ENCODE results near the gene MMP20. TPM values are rescaled to one million over a fixed set of nuclear protein-coding genes. Genes with fewer than 3 reads are reported as not detected.

The MMP20 gene
- polyA plus RNA-seq, 3 donors = not detected

- no peak for TF ChIP-seq CTCF (IDR thresholded peaks at IDR 0.05)
- H3K36me3 ChIP-seq (replicated peaks in 1 of 2; ENCODE audit: control insufficient read depth in 1 of 2, insufficient read depth in 2 of 2, low read length in 2 of 2) = no peaks in the 10 kb centered on the region
- H3K27ac Mint-ChIP-seq = no peak overlapping the region
Observed at GRCh38 chr11:102614031-102614430, 11.1 kb downstream of the MMP20 start.

GRCh38 chr11:102613450-102613849, 11.7 kb downstream of the MMP20 start:
- Histone ChIP-seq H3K27me3 (ENCODE audit: control insufficient read depth in 2 of 2, insufficient read depth in 2 of 2, low read length in 2 of 2) (no peaks in the 10 kb centered on the region), H3K4me3 (replicated peaks in 1 of 3; ENCODE audit: low read depth in 2 of 3, low read length in 3 of 3) (no peak overlapping the region), H3K36me3 (replicated peaks in 1 of 2; ENCODE audit: control insufficient read depth in 1 of 2, insufficient read depth in 2 of 2, low read length in 2 of 2) (no peaks in the 10 kb centered on the region), H3K79me2 (ENCODE audit: insufficient read depth, low read length) (no peaks in the 10 kb centered on the region), H3K27ac (ENCODE audit: low read depth in 1 of 2, low read length in 2 of 2) (no peak overlapping the region), H3K9ac (ENCODE audit: insufficient read depth, low read length, poor library complexity, severe bottlenecking) (no peak overlapping the region), H3K4me2 (replicated peaks; ENCODE audit: extremely low read depth, low read length, poor library complexity, severe bottlenecking) (no peak overlapping the region), H2AFZ (ENCODE audit: insufficient read depth, low read depth, low read length, poor library complexity, severe bottlenecking) (peak overlapping the region; percentile 30), H3K9me3 (replicated peaks in 1 of 2; ENCODE audit: control insufficient read depth in 1 of 2, insufficient read depth in 1 of 2, low read length in 2 of 2) (no peaks in the 10 kb centered on the region), H4K20me1 (ENCODE audit: insufficient read depth, low read length) (no peaks in the 10 kb centered on the region), H3K4me1 (ENCODE audit: control insufficient read depth in 1 of 2, insufficient read depth in 2 of 2, low read length in 2 of 2) (no peaks in the 10 kb centered on the region)
- no peak overlapping the region for H3K27ac Mint-ChIP-seq
- no peak for DNase-seq
- peaks cover 6% of the 10 kb centered on the region for H3K4me1 Mint-ChIP-seq
- intact Hi-C loops (cut with micrococcal nuclease) = no loop called here
- no peaks in the 10 kb centered on the region for H3K9me3 Mint-ChIP-seq
- no peaks in the 10 kb centered on the region for H3K36me3 Mint-ChIP-seq
- 86% methylated on average over 1 of the region's 1 CpG for WGBS (ENCODE audit: insufficient coverage)
- no peak for TF ChIP-seq CTCF (IDR thresholded peaks at IDR 0.05)
- H3K27me3 Mint-ChIP-seq (ENCODE audit: low read depth in 3 of 3) = peaks cover 0 to 6% (median 2%) of the 10 kb centered on the region in 3 donors
- H3K4me3 Mint-ChIP-seq = no peak overlapping the region

More at GRCh38 chr11:102614031-102614430, 11.1 kb downstream of the MMP20 start:
- no peaks in the 10 kb centered on the region for H3K4me1 ChIP-seq (ENCODE audit: control insufficient read depth in 1 of 2, insufficient read depth in 2 of 2, low read length in 2 of 2)
- Mint-ChIP-seq H3K36me3 (no peaks in the 10 kb centered on the region), H3K27me3 (ENCODE audit: low read depth in 3 of 3) (peaks cover 0 to 6% (median 2%) of the 10 kb centered on the region in 3 donors), H3K9me3 (no peaks in the 10 kb centered on the region), H3K4me1 (peaks cover 6% of the 10 kb centered on the region), H3K4me3 (no peak overlapping the region)
- H4K20me1 ChIP-seq (ENCODE audit: insufficient read depth, low read length) = no peaks in the 10 kb centered on the region
- H3K79me2 ChIP-seq (ENCODE audit: insufficient read depth, low read length) = no peaks in the 10 kb centered on the region
- H3K27ac ChIP-seq (ENCODE audit: low read depth in 1 of 2, low read length in 2 of 2) = no peak overlapping the region
- intact Hi-C loops (cut with micrococcal nuclease) = no loop called here
- WGBS (ENCODE audit: insufficient coverage) = no CpG with 5 or more reads among the region's 2 CpGs
- no peaks in the 10 kb centered on the region for H3K9me3 ChIP-seq (replicated peaks in 1 of 2; ENCODE audit: control insufficient read depth in 1 of 2, insufficient read depth in 1 of 2, low read length in 2 of 2)
- no peak overlapping the region for H3K9ac ChIP-seq (ENCODE audit: insufficient read depth, low read length, poor library complexity, severe bottlenecking)
- DNase-seq = no peak
- H2AFZ ChIP-seq (ENCODE audit: insufficient read depth, low read depth, low read length, poor library complexity, severe bottlenecking) = no peak overlapping the region
- no peaks in the 10 kb centered on the region for H3K27me3 ChIP-seq (ENCODE audit: control insufficient read depth in 2 of 2, insufficient read depth in 2 of 2, low read length in 2 of 2)
- no peak overlapping the region for H3K4me2 ChIP-seq (replicated peaks; ENCODE audit: extremely low read depth, low read length, poor library complexity, severe bottlenecking)
- H3K4me3 ChIP-seq (replicated peaks in 1 of 3; ENCODE audit: low read depth in 2 of 3, low read length in 3 of 3) = no peak overlapping the region

All from CD14-positive monocyte (primary cell).